ENCODE data around the gene TSC22D2. TPM values are rescaled to one million over a fixed set of nuclear protein-coding genes. Genes with fewer than 3 reads are reported as not detected.
A peak's percentile ranks its signal among the peaks of the same experiment; 100 is the strongest.

The TSC22D2 gene
- total and polyA plus RNA-seq, 10 of the 15 experiments (the other 5 are each of a cell fraction or from before 2014, with no cell fraction given), result 7.4 to 19.4 (median 10.9) TPM

GRCh38 chr3:150384296-150385212, 23.5 kb upstream of the TSC22D2 start (continued):
- TF ChIP-seq NR2C2 (IDR thresholded peaks at IDR 0.05; ENCODE audit: borderline replicate concordance, control insufficient read depth, insufficient read length, low read depth) (no peak), RFX5 (IDR thresholded peaks at IDR 0.05; ENCODE audit: low read depth, low read length) (no peak), PAX8 (IDR thresholded peaks at IDR 0.05) (no peak), CREM (IDR thresholded peaks at IDR 0.05; ENCODE audit: low read depth) (peak; percentile 87), NRF1 (conservative IDR thresholded peaks at IDR 0.05; ENCODE audit: low read depth, low read length) (no peak), CREB1 (IDR thresholded peaks at IDR 0.05; ENCODE audit: low read depth) (peak; percentile 90), TARDBP (IDR thresholded peaks at IDR 0.05; ENCODE audit: borderline replicate concordance) (no peak), SPI1 (IDR thresholded peaks at IDR 0.05; ENCODE audit: borderline replicate concordance, insufficient read depth, low read depth, low read length) (peak; percentile 82; the same call in 1 of the 2 replicates), NBN (IDR thresholded peaks at IDR 0.05) (peak; percentile 76; the same call in 1 of the 2 replicates), CUX1 (IDR thresholded peaks at IDR 0.05; ENCODE audit: insufficient replicate concordance, low read depth, low read length) (no peak), USF2 (IDR thresholded peaks at IDR 0.05; ENCODE audit: borderline replicate concordance, low read depth, low read length) (peak; percentile 66)

Data from GM12878 (cell line).